HepG2 (cell line): Measurements from ENCODE around the gene DSCAM. TPM values are rescaled to one million over a fixed set of nuclear protein-coding genes. Genes with fewer than 3 reads are reported as not detected.

Experiments used
- CENPX ChIP-seq: sonication (generic); formaldehyde crosslinking; IDR thresholded peaks from 2 replicates; pipeline ENCODE4 v1.9.0; 2021; ENCODE audit warnings: mild to moderate bottlenecking, missing genetic modification reagents, moderate library complexity
- ELK4 ChIP-seq: sonication (generic); formaldehyde crosslinking; IDR thresholded peaks from 2 replicates; pipeline ENCODE4 v1.9.0; 2021; ENCODE audit warnings: missing genetic modification reagents, borderline replicate concordance
- FUBP1 ChIP-seq: sonication (generic); formaldehyde crosslinking; IDR thresholded peaks from 2 replicates; pipeline ENCODE4 v1.5.1; 2020; ENCODE audit warnings: missing genetic modification reagents, mild to moderate bottlenecking, borderline replicate concordance
- HDAC2 ChIP-seq: sonication (generic); formaldehyde crosslinking; IDR thresholded peaks from 2 replicates; pipeline ENCODE4 v1.4.0; 2020; ENCODE audit warnings: missing genetic modification reagents
- IKZF5 ChIP-seq: IDR thresholded peaks from 2 replicates; pipeline ENCODE4 v1.6.1; 2018; ENCODE audit warnings: missing genetic modification reagents, mild to moderate bottlenecking, missing compliant biosample characterization
- KAT7 ChIP-seq: IDR thresholded peaks from 2 replicates; pipeline ENCODE4 v1.6.1; 2018; ENCODE audit warnings: borderline replicate concordance, missing compliant biosample characterization
- KAT8 ChIP-seq: IDR thresholded peaks from 2 replicates; pipeline ENCODE4 v1.6.1; 2016; ENCODE audit warnings: missing genetic modification reagents, missing compliant biosample characterization
- NR2C2 ChIP-seq: sonication (generic); formaldehyde crosslinking; IDR thresholded peaks from 2 replicates; pipeline ENCODE4 v1.4.0; 2020; ENCODE audit warnings: missing genetic modification reagents, mild to moderate bottlenecking, moderate library complexity, borderline replicate concordance
- SRY ChIP-seq: sonication (generic); formaldehyde crosslinking; IDR thresholded peaks from 2 replicates; pipeline ENCODE4 v1.8.0; 2022; ENCODE audit warnings: mild to moderate bottlenecking, missing genetic modification reagents
- USF2 ChIP-seq, 2 experiments: sonication (generic) in 1 of 2; formaldehyde crosslinking in 1 of 2; IDR thresholded peaks; 2 replicates each; pipeline versions ENCODE4 v1.5.1 to v1.6.1; 2011 to 2020; ENCODE audit warnings: borderline replicate concordance in 1 of 2, low read depth in 1 of 2, low read length in 1 of 2, mild to moderate bottlenecking in 1 of 2, missing genetic modification reagents in 1 of 2, moderate library complexity in 1 of 2
- ZBTB37 ChIP-seq: sonication (generic); formaldehyde crosslinking; IDR thresholded peaks from 2 replicates; pipeline ENCODE4 v1.4.0; 2020; ENCODE audit warnings: mild to moderate bottlenecking, missing genetic modification reagents
- ZHX1 ChIP-seq: sonication (generic); formaldehyde crosslinking; IDR thresholded peaks from 2 replicates; pipeline ENCODE4 v1.8.1; 2022; ENCODE audit warnings: low read depth, mild to moderate bottlenecking, missing genetic modification reagents
- ZNF326 ChIP-seq: sonication (generic); formaldehyde crosslinking; IDR thresholded peaks from 2 replicates; pipeline ENCODE4 v1.4.0; 2020; ENCODE audit warnings: missing genetic modification reagents, borderline replicate concordance
- ZNF331 ChIP-seq: sonication (generic); formaldehyde crosslinking; IDR thresholded peaks from 2 replicates; pipeline ENCODE4 v1.4.0; 2020; ENCODE audit warnings: missing genetic modification reagents
- ZNF564 ChIP-seq: sonication (generic); formaldehyde crosslinking; IDR thresholded peaks from 2 replicates; pipeline ENCODE4 v1.8.1; 2023; ENCODE audit warnings: mild to moderate bottlenecking, missing genetic modification reagents
- polyA plus RNA-seq, 8 experiments: library from polyadenylated mRNA; depleted of rRNA in 3 of 8; stranded (reverse) in 7 of 8; unstranded in 1 of 8; fragments of >200 nt; fragmentation: Illumina TruSeq in 4 of 8; extraction: Trizol in 4 of 8; gene quantifications; 2 replicates each; pipeline versions ENCODE4 v1.2.1 to v1.2.3, GENCODE V29; 2011 to 2016; ENCODE audit warnings: low read depth in 4 of 8, missing spikeins in 1 of 8, mixed read lengths in 1 of 8; ENCODE audit not compliant: insufficient read depth in 1 of 8
- total RNA-seq, 5 experiments: library from RNA; depleted of rRNA; stranded (reverse); fragments of >200 nt; fragmentation: Illumina TruSeq; extraction: Trizol; gene quantifications; 2 replicates each; pipeline ENCODE4 v1.2.3, GENCODE V29; 2016; ENCODE audit warnings: low read depth in 1 of 5

Gene DSCAM
- total and polyA plus RNA-seq, 2 of the 13 experiments (the other 11 are each of a cell fraction or from before 2014, with no cell fraction given) = not detected

- no peak for TF ChIP-seq IKZF5 (CRISPR knock-in tag)
- no peak for TF ChIP-seq ZNF564
- no peak for TF ChIP-seq ELK4 (CRISPR knock-in tag)
- no peak for TF ChIP-seq ZHX1 (CRISPR knock-in tag)
- no peak for TF ChIP-seq CENPX (CRISPR knock-in tag)
- TF ChIP-seq FUBP1 (CRISPR knock-in tag) = no peak
- TF ChIP-seq USF2 (IDR thresholded peaks at IDR 0.05; ENCODE audit: low read depth, low read length) = no peak
- no peak for TF ChIP-seq USF2 (CRISPR knock-in tag; IDR thresholded peaks at IDR 0.05; ENCODE audit: borderline replicate concordance)
- no peak for TF ChIP-seq ZNF326 (CRISPR knock-in tag)
- TF ChIP-seq NR2C2 (CRISPR knock-in tag) = no peak
- TF ChIP-seq KAT7 (CRISPR knock-in tag) = no peak
- no peak for TF ChIP-seq ZNF331
- TF ChIP-seq KAT8 = no peak
- no peak for TF ChIP-seq HDAC2
- TF ChIP-seq SRY = no peak
- no peak for TF ChIP-seq ZBTB37 (CRISPR knock-in tag)
- TF ChIP-seq, all 625 proteins: peak for 0
Measured at GRCh38 chr21:40733024-40733397, 113.9 kb downstream of the DSCAM start (continued).
